Activated CD4-positive, alpha-beta T cell treated with anti-CD3 and anti-CD28 coated beads, Interleukin-2, amount 50 U/mL, for 48 hours (primary cell): ENCODE data around the gene IL16.
A peak's percentile ranks its signal among the peaks of the same experiment; 100 is the strongest.
"Not testable (repeated sequence)": the region's sequence is repeated elsewhere in the genome, so short reads cannot be mapped to it uniquely, and the experiment has no call there.

Experiments used
- DNase-seq, 2 experiments: peaks; one replicate each; pipeline ENCODE4 v3.0.0-alpha.2; 2020

Gene IL16

DNA sequence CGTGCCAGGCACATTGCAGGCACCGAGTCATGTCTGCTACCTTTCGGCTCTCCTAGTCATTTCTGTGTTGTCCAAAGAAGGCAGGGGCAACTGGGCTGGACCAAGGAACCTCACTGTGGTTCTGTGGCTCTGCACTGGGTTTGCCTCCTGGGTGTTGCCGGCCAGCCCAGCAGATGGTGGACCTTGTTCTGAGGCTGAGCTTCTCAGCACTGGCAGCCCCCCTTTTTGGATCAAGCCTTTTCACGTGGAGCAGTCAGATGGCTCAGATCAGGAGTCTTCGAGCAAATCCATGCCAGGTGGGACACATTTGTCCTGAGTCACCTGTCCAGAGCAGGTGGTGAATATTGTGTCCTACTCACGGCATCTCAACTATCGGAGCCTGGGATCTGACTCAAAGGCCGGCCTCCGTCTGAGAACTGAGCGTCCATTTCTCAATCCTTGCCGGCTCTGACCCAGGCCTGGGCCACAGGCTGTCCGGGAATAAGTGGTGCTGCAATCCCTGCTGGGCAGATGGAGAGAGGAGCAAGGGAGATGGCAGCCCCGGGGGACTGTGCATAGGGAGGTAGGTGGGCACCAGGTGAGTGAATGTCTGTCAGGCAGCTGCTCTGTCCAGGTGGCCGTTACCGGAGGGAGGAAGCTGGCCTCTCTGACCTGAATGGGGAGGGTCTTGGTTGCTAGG lies at the start of gene IL16:
Gene IL16, plus strand, starts transcription at position 304 of the 679 bp plus-strand sequence. CDS start 28,521 bp downstream, outside the sequence.
- no peak for DNase-seq

- DNase-seq: no peak
Observed at GRCh38 chr15:81151389-81151788, 45.3 kb upstream of the IL16 start.

DNA sequence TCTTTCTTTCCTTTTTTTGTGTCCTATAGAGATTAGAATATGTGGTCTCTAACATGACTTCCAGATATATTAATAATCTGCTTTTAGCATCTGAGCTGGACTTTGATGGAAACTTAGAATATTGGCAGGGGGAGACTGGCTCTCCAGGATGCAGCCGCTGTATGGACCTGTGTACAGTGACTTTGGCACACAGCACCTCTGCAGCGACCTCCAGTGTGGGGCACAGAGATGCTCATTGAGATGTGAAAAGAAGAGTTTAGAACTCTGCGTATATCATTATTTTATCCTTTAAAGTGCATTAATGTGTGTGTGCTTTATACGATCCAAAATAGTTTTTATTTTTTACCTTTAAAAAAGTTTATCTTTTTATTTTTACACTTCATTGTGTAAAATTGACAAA lies 44.3 kb upstream of the IL16 start:
- no peak for DNase-seq

DNA sequence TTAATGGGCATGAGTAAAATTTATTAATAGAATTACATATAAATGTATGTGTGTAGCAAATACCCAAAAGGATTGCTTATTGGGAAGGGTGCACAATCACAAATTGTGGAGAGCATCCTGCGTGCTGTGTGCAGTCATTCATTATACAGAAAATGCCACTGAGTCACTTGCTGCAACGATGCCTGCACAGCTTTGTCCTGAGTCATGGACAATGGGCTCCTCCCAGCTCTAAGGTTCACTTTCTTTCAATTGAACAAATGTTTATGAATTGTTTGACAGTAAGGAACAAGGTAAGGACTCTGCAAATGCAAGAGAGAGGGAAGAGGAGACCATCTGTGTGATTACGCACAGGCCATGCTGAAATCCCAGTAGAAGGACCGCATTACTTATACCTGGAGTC lies 43.9 kb upstream of the IL16 start:
- DNase-seq: no peak

DNA sequence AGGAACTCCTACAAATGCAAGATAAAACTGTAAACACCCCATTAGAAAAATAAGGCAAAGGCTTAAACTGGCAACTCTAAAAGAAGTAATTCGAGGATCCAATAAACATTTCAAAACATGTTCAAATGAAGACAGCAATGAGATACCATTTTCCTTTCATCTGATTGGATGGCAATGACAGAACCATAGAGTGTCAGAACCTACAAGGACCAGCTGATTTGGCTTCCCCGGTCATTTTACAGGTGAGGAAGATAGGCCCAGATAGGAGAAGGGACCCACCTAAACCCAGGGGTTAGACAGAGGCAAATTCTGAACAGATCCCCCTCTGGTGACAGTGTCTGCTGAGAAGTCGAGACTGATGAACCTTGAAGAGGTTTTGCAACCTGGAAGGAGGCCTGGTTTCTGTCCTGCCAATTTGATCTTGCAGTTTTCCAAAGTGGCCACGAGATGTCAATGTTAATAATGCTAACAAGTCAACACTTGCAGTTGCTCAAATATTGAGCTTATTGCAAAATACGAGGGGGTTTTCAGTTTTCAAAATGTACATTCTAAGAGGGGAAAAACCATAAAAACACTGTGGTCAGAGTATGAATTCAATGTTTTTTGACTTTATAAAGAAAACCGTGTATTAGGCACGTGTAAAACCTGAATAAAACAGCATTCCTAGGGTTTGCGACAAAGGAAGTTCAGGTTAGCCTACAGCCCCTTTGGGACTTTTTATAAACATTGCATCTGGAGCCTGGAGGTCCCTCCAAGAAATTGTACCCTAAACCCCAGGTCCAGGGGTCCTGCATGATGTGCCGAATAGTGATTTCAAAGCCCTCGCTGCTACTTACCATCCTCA lies 41.1 kb upstream of the IL16 start:
- DNase-seq: peak in 1 of 2 experiments; percentile 6

DNA sequence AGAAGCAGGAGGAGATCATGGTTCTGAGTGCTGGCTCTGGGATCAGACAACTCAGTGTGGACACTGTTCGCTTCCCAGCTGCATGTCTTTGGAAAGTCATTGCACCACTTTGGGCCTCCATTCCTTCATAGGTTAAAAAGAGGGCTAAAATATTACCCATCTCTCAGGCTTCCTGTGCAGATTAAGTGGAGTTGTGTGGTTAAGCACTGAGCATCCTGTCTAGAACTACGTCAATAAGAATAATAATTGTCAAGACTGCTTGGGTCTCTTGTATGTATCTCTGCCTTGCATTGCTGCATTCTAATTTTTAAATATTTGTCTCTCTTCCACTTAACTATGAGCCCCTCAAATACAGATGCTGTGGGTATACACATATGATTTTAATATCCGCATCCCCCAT lies 40.4 kb upstream of the IL16 start:
- no peak for DNase-seq

- DNase-seq: no peak
Observed at GRCh38 chr15:81157195-81157938, 39.3 kb upstream of the IL16 start.

DNA sequence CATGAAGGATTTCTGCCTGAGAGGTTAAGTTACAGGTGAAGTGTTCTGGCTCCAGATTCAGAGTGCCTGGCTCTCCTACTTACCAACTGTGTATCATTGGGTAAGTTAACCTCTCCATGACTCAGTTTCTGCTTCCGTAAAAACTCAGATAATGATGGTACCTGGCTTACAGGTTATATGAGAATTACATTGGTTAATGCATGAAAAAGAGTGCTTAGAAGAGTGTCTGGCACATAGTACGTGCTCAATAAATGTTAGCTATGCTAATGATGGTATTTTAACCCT lies 38.8 kb upstream of the IL16 start:
- no peak for DNase-seq

DNA sequence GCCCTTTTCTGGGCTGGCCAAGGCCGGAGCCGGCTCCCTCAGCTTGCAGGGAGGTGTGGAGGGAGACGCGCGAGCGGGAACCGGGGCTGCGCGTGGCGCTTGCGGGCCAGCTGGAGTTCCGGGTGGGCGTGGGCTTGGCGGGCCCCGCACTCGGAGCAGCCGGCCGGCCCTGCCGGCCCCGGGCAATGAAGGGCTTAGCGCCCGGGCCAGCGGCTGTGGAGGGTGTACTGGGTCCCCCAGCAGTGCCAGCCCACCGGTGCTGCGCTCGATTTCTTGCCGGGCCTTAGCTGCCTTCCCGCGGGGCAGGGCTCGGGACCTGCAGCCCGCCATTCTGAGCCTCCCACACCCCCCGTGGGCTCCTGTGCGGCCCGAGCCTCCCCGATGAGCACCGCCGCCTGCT lies 38.1 kb upstream of the IL16 start:
- not testable (repeated sequence) for DNase-seq

DNA sequence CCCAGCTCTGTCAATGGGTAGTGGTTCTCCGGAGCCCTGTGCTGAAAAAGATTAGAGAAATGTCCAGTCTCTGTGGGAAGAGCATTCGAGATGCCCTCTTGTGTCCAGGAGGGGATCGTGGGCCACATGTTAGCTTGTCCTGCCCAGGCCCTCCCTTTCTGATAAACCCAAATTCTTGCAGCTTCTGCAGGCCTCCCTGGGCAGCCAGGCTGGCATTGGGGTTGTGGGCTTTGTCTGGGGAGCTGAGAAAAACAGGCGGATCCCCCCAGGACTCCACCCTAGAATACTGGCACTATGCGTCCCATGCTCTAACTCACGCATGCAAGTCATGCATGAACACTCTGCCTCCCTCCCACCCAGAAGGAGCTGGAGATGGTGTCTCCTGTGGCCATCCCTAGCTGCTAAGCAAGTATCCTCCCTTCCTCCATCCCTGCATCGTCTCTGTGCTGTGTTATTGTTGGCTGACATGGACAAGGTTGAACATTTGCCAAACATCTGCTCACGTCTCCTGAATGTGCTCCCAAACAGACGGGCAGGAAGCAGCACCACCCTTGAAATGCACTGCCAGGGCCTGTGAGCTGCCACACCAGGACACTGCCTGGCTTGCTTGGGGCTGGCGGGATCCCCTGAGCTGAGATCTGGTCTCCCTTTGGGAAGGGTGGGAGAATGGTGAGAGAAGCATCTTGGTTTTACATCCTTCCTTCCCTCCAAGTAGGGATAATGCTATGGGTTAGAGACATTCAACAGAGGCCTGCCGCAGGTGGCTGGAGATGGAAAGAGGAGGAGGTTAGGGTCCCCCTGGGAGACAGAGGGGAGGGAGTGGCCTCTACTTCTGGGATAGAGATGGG lies 36.1 kb upstream of the IL16 start:
- no peak for DNase-seq

GRCh38 chr15:81161160-81161673 lies 35.5 kb upstream of the IL16 start:
- DNase-seq: peak; percentile 3 to 19

- peak; percentile 15 to 42 for DNase-seq
Observed at GRCh38 chr15:81161851-81162250, 34.8 kb upstream of the IL16 start.

GRCh38 chr15:81163961-81164800 lies 32.5 kb upstream of the IL16 start:
- no peak for DNase-seq

DNA sequence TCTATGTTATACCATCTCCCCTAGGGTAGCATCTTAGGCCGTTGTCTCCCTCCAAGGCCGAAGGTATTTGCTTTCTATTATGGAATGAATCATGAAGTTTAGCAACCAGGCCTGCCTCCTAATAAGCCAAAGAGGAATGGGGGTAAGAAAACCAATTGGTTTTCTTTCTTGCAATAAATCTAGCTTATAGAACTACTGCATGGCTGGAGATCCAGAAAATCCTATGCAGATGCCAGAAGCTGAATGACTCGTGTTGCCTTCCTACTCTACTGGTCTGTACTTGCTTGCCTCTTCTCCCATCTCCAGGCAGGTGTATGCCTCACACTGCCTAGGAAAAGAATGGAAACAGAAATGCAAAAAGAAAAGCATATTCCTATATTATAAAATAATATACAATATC lies 31.1 kb upstream of the IL16 start:
- no peak for DNase-seq

GRCh38 chr15:81166636-81167305 lies 29.9 kb upstream of the IL16 start:
- DNase-seq: no peak

DNA sequence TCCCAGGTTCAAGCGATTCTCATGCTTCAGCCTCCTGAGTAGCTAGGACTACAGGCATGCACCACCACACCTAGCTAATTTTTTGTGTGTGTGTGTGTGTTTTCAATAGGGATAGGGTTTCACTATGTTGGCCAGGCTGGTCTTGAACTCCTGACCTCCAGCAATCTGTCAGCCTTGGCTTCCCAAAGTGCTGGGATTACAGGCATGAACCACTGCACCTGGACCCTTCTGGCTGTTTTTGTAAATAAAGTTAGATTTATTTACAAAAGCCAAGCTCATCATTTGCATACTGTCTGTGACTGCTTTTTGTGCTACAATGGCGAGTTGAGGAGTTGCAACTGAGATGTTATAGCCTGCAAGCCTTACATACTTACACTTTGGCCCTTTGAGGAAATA lies 28.6 kb upstream of the IL16 start:
- DNase-seq: no peak

- DNase-seq: no peak
Observed at GRCh38 chr15:81168644-81169043, 28.0 kb upstream of the IL16 start.

GRCh38 chr15:81170511-81170910 lies 26.2 kb upstream of the IL16 start:
- no peak for DNase-seq

- no peak for DNase-seq
Observed at GRCh38 chr15:81171286-81171685, 25.4 kb upstream of the IL16 start.

DNA sequence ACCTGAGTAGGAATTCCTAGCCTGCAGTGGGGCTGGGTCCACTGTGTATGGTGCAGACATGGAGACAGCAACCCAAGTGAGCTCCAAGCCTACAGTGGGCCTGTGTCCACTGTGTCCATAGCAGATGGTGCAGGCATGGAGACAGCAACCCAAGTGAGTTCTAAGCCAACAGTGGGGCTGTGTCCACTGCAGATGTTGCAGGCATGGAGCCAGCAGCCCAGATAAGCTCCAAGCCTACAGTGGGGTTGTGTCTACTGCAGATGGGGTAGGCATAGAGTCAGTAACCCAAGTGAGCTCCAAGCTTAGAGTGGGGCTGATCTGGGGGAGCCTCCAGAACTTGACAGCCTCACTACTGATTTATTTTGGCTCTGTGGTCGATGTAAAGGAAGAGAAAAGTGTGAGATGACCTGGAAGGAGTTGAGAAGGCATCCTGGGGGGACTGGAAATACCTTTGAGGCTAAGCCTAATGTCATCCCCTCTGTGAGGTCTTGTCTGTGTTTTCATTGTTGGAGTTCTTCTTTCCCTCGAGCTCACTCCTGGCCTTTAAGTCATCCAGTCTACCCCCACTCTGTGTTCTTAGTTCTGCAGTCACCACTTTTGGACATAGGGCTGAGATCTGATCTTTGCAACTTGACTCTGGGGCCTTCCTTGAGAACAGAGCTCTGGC lies 22.4 kb upstream of the IL16 start:
- no peak for DNase-seq
